ENCODE data around the gene DOP1A.

Gene DOP1A

DNA sequence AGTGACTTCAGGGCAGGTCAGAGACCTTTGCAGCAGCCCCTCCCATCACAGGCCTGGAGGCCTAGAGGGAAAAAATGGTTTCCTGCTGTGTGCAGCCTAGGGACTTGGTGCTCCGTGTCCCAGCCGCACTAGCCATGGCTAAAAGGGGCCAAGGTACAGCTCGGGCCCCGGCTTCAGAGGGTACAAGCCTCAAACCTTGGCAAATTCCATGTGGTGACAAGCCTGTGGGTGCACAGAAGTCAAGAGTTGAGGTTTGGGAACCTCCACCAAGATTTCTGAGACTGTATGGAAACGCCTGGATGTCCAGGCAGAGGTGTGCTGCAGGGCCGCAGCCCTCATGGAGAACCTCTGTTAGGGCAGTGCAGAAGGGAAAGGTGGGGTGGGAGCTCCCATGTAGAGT is 35.8 kb upstream of the DOP1A start:
- Histone ChIP-seq H3K4me2 (ENCODE audit: low read length) (no peak overlapping the region), H2AFZ (ENCODE audit: low read length) (no peak overlapping the region), H3K9me3 (ENCODE audit: low read length) (peaks cover 9% of the 10 kb centered on the region), H3K27ac (ENCODE audit: low read depth, low read length, poor library complexity, severe bottlenecking) (no peak overlapping the region), H3K9ac (ENCODE audit: low read length) (no peak overlapping the region), H3K36me3 (ENCODE audit: insufficient read depth, low read length) (peaks cover 47% of the 10 kb centered on the region), H3K4me3 (ENCODE audit: low read depth, low read length, poor library complexity, severe bottlenecking) (no peak overlapping the region), H3K9me2 (ENCODE audit: low read depth, low read length) (no peaks in the 10 kb centered on the region), H3K79me2 (ENCODE audit: insufficient read depth, low read length) (no peaks in the 10 kb centered on the region), H3K27me3 (ENCODE audit: insufficient read depth, low read length) (no peaks in the 10 kb centered on the region), H4K20me1 (ENCODE audit: insufficient read depth, low read length) (no peaks in the 10 kb centered on the region), H3K4me1 (ENCODE audit: insufficient read depth, low read length, severe bottlenecking) (no peaks in the 10 kb centered on the region), H3F3A (ENCODE audit: insufficient read depth, low read length) (no peaks in the 10 kb centered on the region)
- TF ChIP-seq CTCF (IDR thresholded peaks at IDR 0.05; ENCODE audit: low read length) (no peak), EZH2 (IDR thresholded peaks at IDR 0.05; ENCODE audit: borderline replicate concordance, low read length) (no peak)

DNA sequence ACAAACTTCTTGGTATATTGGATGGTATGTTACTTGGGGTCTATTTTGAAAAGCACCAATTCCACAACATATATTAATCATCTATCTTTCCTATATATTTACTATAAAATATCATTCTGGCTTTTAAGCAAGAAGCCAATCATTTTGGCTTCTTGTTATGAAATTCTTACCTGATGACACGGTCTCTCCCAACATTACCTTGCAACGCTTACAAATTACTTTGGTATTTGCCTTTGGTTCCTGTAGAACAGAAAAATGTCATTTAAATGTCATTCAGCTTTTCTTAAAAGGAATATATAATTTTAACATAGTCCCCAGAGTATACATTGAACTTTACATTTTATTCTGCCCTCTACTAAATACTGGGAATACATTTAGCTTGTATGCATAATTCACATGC is 29.2 kb upstream of the DOP1A start:
- Histone ChIP-seq H3K36me3 (ENCODE audit: insufficient read depth, low read length) (peaks cover 30% of the 10 kb centered on the region), H3K9me2 (ENCODE audit: low read depth, low read length) (no peaks in the 10 kb centered on the region), H3K4me2 (ENCODE audit: low read length) (no peak overlapping the region), H3K4me3 (ENCODE audit: low read depth, low read length, poor library complexity, severe bottlenecking) (no peak overlapping the region), H2AFZ (ENCODE audit: low read length) (no peak overlapping the region), H3K9me3 (ENCODE audit: low read length) (peaks cover 3% of the 10 kb centered on the region; the same call in 1 of the 2 replicates), H3K79me2 (ENCODE audit: insufficient read depth, low read length) (no peaks in the 10 kb centered on the region), H3F3A (ENCODE audit: insufficient read depth, low read length) (no peaks in the 10 kb centered on the region), H3K27ac (ENCODE audit: low read depth, low read length, poor library complexity, severe bottlenecking) (no peak overlapping the region), H3K27me3 (ENCODE audit: insufficient read depth, low read length) (no peaks in the 10 kb centered on the region), H3K9ac (ENCODE audit: low read length) (no peak overlapping the region), H4K20me1 (ENCODE audit: insufficient read depth, low read length) (no peaks in the 10 kb centered on the region), H3K4me1 (ENCODE audit: insufficient read depth, low read length, severe bottlenecking) (no peaks in the 10 kb centered on the region)
- TF ChIP-seq EZH2 (IDR thresholded peaks at IDR 0.05; ENCODE audit: borderline replicate concordance, low read length) (no peak), CTCF (IDR thresholded peaks at IDR 0.05; ENCODE audit: low read length) (no peak)

GRCh38 chr6:83042467-83043053 is 24.9 kb upstream of the DOP1A start:
- Histone ChIP-seq H2AFZ (ENCODE audit: low read length) (no peak overlapping the region), H3K4me2 (ENCODE audit: low read length) (no peak overlapping the region), H3K4me3 (ENCODE audit: low read depth, low read length, poor library complexity, severe bottlenecking) (no peak overlapping the region), H3K9me3 (ENCODE audit: low read length) (no peaks in the 10 kb centered on the region), H3K27ac (ENCODE audit: low read depth, low read length, poor library complexity, severe bottlenecking) (no peak overlapping the region), H3K79me2 (ENCODE audit: insufficient read depth, low read length) (no peaks in the 10 kb centered on the region), H3K36me3 (ENCODE audit: insufficient read depth, low read length) (peaks cover 17% of the 10 kb centered on the region), H3F3A (ENCODE audit: insufficient read depth, low read length) (no peaks in the 10 kb centered on the region), H3K27me3 (ENCODE audit: insufficient read depth, low read length) (no peaks in the 10 kb centered on the region), H3K4me1 (ENCODE audit: insufficient read depth, low read length, severe bottlenecking) (no peaks in the 10 kb centered on the region), H3K9ac (ENCODE audit: low read length) (no peak overlapping the region), H4K20me1 (ENCODE audit: insufficient read depth, low read length) (no peaks in the 10 kb centered on the region), H3K9me2 (ENCODE audit: low read depth, low read length) (no peaks in the 10 kb centered on the region)
- TF ChIP-seq CTCF (IDR thresholded peaks at IDR 0.05; ENCODE audit: low read length) = no peak
- no peak for TF ChIP-seq EZH2 (IDR thresholded peaks at IDR 0.05; ENCODE audit: borderline replicate concordance, low read length)
